Body of pancreas (tissue), 4 donors: ENCODE data around the gene WDR46.

ENCODE experiments used
- POLR2A ChIP-seq, 3 donors: fragments of 450-650 bp; IDR thresholded peaks; one replicate each; pipeline ENCODE4 v1.6.1; 2016; ENCODE audit warnings: antibody characterized with exemption in 3 of 3, mild to moderate bottlenecking in 2 of 3
- TF ChIP-seq, protein P1 (sequence below), 7 experiments: fragments of 450-650 bp in 4 of 7; fragments of 200-600 bp in 3 of 7; sonication (generic) in 3 of 7; IDR thresholded peaks; one replicate each; pipeline ENCODE4 v1.5.1; 2016 to 2019; ENCODE audit warnings: antibody characterized with exemption in 7 of 7

DNA sequence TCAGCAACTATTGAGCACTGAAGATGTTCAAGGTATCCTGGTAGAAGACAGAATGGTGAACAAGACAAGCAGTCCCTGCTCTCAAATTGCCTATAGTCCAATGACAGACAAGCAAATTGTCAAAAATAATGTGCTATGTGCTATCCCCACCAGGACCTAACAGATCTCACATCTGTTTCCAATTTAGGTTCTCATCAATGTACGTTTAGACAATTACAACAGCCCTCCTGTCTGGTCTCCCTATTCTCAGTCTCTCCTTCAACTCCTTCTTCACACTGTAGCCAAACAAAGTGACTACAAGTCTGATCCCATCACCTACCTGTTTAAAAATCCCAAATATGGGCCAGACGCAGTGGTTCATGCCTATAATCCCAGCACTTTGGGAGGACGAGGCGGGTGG is 17.3 kb upstream of the WDR46 start:
- TF ChIP-seq, protein P1, sequence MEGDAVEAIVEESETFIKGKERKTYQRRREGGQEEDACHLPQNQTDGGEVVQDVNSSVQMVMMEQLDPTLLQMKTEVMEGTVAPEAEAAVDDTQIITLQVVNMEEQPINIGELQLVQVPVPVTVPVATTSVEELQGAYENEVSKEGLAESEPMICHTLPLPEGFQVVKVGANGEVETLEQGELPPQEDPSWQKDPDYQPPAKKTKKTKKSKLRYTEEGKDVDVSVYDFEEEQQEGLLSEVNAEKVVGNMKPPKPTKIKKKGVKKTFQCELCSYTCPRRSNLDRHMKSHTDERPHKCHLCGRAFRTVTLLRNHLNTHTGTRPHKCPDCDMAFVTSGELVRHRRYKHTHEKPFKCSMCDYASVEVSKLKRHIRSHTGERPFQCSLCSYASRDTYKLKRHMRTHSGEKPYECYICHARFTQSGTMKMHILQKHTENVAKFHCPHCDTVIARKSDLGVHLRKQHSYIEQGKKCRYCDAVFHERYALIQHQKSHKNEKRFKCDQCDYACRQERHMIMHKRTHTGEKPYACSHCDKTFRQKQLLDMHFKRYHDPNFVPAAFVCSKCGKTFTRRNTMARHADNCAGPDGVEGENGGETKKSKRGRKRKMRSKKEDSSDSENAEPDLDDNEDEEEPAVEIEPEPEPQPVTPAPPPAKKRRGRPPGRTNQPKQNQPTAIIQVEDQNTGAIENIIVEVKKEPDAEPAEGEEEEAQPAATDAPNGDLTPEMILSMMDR (IDR thresholded peaks at IDR 0.05): no peak
- no peak for TF ChIP-seq POLR2A (IDR thresholded peaks at IDR 0.05)
